ENCODE results near the gene SORCS2.

Gene SORCS2

GRCh38 chr4:7187168-7187535, 5.2 kb upstream of the SORCS2 start:
- no peak for DNase-seq

GRCh38 chr4:7187691-7188090, 4.6 kb upstream of the SORCS2 start:
- no peak for DNase-seq

DNA sequence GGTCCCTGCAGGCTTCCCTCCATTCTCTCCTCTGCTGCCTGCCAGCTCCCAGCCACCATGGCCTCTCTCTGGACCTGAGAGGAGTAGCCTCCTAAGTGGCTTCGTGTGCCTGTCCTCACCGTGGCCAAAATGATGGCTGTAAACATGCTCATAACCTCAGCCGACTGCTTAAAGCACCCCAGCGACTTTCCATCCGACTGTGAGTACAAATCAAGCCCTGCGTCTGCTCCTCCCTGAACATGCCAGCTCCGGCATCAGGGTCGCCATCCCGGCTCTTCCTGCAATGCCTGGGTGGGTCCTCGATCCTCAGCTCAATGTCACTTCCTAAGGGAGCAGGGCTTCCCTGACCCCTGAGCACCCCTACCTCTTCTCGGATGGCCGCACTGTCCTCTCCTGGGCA, 3.3 kb upstream of the SORCS2 start:
- no peak for DNase-seq

DNA sequence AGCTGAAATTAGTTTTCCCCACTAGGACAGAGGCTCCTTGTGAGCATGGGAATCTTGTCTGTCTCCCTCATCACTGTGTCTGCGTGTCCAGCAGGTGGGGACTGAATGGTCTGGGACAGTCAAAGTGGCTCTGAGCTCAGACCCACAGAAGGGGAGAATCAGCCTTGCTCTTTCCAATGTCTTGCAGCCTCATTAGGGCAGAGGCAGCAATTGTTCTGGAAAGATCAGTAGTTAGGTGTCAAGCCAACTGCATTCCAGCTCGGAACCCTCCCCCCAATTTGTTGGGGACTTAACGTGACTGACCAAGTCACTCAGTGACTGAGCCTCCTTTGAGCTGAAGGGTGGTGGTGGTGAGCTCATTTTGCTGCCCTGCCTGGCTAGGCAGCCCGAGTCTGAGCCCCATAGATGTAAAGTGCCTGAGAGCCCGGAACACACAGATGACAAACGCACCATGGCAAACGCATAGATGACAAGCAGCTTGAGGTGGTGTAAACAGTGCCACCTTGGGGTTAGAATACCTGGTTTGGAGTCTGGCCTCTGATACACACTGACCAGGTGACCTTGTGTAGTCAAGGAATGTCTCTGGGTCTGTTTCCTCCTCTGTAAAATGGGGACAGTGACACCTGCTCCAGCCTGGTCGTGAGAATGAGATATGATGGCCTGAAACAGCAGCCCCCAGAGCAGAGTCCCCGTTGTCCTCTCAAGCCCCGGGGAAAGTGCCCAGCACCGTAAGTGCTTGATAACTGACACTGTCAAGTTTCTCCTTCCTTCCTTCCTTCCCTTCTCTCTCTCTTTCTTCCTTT, 2.7 kb upstream of the SORCS2 start:
- DNase-seq = no peak

DNA sequence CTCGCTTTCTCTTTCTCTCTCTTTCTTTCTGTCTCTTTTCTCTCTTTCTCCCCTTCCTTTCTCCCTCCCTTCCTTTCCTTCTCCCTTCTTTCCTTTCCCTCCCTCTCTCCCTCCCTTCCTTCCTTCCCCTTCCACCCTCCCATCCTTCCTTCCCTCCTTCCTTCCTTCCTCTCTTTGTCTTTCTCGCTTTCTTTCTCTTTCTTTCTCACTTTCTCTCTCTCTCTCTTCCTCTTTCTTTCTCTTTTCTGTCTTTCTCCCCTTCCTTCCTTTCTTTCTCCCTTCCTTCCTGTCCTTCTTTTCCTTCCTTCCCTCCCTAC, 2.1 kb upstream of the SORCS2 start:
- no peak for DNase-seq

- DNase-seq = no peak
Observed at GRCh38 chr4:7190691-7191545, 1.4 kb upstream of the SORCS2 start.

DNA sequence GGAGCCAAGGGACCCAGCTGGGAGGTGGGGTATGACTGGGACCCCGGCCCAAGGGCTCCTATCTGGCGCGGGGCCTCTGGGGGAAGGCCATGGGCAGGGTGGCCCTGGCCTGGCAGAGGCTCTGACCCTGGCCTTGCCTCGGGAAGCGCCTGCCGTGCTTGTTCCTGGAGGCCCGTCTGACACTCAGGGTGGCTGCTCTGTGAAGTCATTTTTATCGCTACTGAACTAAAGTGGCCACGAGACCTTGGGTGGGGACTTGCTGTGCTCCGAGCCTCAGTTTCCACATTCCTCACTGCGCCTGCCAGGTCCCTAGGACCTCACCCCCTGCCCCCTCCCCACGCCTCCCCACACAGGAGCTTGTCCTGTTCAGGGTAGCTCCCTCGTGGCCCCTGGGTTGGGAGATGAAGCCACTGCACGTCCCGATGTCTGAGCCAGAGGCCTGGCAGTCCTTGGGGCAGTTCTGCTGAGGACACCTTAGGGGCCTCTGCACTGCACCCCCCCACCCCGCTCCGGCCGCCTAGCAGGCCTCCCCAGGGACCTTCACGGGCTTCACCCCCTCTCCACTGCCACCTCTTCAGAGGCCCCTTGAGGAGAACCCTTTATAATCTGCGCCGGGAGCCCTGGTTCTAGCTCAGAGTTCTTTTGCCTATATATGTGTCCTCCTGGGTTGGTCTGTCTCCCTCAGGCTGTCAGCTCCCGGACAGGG, 639 bp upstream of the SORCS2 start:
- no peak for DNase-seq

DNA sequence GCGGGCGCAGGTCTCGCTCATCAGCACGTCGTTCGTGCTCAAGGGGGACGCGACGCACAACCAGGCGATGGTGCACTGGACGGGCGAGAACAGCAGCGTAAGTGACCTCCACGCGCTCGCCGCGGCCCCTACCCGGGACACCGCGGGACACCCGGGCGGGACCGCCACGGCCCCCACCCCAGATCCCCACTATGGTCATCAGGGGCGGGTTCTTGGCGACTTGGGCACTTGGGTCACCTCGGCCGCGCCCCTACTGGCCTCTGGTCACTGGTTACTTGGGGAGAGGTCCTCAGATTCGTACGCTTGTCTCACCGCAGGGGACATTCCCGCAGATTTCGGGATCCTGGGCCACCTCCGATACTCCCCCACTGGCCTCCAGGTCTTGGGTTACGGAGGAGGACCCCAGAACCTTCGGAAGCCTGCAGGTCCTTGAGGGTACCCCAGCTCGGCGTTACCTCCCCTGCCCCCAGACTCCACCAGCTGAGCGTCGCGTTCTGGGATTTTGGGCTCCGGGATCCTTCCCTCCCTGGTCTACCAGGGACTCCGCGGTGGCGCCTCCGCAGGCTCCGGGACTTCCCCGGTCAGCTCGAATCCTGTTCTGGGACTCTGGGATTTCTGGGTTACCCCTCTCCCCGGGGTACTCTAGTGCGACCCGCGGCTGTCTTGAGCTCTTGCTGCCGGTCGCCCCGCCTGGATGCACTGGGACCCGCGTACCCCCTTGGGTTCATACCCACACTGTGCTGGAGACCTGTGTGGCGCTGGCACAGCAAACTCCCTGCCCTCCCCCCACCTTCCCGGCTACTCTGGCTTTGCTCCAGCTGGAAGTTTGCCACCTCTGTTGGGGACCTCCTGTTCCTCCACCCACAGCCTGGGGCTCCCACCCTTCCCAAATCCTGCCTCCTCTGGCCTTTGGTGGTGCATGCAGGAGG, 956 bp downstream of the SORCS2 start:
- no peak for DNase-seq

DNA sequence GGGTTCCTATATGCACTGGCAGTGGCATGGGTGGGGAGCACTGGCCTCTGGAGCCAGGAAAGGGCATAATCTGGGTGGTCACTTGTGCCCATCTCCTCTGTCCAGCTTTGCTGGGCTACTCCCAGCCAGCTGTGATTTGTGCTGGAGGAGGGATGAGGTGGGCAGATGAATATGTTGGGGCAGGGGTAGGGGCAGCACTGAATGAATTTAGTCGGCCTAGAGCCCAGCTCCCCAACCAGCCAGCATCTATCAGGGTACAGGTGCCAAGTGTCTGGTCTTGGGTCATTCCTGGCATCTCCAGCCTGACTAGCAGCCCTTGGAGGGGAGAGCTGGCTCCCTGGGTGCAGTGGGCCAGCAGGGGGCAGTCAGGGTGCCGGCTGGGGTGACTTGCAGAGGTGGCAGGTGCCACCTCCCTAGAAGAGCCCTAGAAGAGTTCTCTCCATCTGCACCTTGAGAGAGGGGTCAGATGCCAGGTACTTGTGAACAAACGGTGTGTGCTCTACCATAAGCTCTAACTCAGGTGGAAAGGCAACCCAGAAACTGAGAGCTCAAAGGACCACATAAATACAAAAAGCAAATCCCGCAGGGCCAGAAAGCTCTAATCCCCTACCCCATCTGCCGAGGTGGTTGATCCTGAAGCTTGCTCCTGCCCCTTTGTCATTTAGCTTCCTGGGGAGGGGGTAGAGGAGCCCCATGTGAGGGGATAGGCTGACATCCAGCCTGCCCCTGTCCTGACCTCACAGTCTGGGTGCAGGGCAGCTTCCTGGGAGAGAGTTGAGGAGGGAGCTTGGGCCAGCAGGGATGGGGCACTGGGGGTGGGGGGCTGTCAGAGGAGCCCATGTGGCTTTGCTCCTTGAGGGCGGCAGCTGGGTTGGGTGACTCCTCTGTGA, 2.2 kb downstream of the SORCS2 start:
- DNase-seq = peak; percentile 24

DNA sequence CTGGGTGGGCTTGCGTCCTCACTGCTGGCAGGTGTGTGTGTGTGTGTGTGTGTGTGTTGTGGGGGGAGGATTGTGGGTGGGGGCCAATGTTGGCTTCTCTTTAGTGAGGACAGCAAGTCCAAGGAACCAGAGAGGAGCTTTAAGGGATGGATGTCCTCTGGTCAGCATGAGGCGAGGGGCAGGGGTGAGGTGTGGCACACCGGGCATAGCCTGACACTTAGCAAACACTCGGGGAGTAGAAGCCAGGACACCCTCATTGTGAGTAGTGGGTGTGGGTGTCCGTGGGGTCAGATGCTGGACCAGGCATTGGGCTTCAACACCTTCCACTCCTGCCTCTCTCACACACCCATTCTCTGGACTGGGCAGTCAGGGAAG, 2.8 kb downstream of the SORCS2 start:
- DNase-seq = no peak

- DNase-seq = no peak
Observed at GRCh38 chr4:7195546-7196287, 3.4 kb downstream of the SORCS2 start.

DNA sequence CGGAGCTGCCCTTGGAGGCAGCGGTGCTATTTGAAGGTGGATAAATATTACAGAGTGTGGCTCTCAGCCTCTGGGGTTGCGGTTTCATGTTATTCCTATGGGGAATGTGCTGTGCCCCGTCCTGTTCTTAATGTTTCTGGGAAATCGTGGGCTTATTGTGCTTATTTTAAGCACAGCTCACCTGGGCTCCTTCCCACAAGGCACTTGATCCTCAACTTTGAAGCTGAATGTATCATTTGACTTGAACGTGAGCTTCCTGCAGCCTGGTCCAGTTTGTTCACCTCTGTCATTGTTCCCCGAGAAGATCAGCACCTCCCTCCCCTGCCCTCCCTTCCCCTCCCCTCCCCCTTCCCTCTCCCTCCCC, 3.9 kb downstream of the SORCS2 start:
- DNase-seq = no peak

DNA sequence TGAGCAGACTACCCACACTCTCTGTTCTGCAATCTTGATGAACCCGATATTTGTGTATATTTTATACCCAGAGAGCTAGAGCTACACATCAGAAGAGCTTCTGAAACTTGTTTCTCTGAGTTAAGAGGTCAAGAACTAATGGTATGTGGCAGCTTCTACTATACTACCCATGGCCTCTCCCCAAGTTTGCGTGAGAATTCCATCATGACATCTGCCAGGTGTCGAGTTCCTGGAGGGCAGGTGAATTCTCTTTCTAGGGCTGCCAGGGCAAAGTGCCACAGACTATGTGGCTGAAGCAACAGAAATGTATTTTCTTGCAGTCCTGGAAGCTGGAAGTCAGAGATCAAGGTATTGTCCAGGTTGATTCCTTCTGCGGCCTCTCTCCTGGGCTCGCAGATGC, 4.4 kb downstream of the SORCS2 start:
- DNase-seq = no peak

GRCh38 chr4:7197910-7198309, 5.6 kb downstream of the SORCS2 start:
- DNase-seq = no peak

GRCh38 chr4:7198440-7199128, 6.2 kb downstream of the SORCS2 start:
- DNase-seq = no peak

GRCh38 chr4:7199129-7199725, 6.9 kb downstream of the SORCS2 start:
- DNase-seq = no peak

GRCh38 chr4:7199771-7200441, 7.6 kb downstream of the SORCS2 start:
- no peak for DNase-seq

DNA sequence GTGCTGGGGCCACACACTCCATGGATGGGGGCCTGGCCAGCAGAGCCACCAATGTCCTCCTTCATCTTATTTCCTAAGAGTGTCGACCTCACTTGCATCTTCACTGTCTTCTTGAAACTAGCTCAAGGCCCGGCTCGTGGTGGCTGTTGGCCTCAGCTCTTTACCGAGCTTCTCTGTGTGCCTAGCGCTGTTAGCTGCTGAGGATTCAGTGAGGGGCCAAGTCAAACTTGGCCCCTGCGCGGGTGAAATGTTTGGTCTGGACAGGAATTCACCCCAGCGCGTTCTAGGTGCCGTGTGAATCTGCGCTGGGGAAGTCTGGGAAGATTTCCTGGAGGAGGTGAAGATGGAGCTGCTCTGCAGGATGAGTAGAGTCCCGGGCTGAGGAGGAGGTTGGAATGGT, 8.5 kb downstream of the SORCS2 start:
- DNase-seq = no peak

Data from GDM1 (cell line).